Esophagus muscularis mucosa (tissue), 3 donors: Measurements from ENCODE around the gene VBP1.
"Not testable (repeated sequence)": the region's sequence is repeated elsewhere in the genome, so short reads cannot be mapped to it uniquely, and the experiment has no call there.

Experiments
- CTCF ChIP-seq, 3 experiments: fragments of 200-600 bp in 2 of 3; fragments of 450-650 bp in 1 of 3; sonication (generic) in 2 of 3; IDR thresholded peaks; one replicate each; pipeline ENCODE4 v1.5.1; 2017 to 2019; ENCODE audit warnings: antibody characterized with exemption in 3 of 3, mild to moderate bottlenecking in 2 of 3, moderate library complexity in 1 of 3
- POLR2AphosphoS5 ChIP-seq, 2 donors: sonication (generic); formaldehyde crosslinking; IDR thresholded peaks; one replicate each; pipeline ENCODE4 v1.6.1; 2017; ENCODE audit warnings: antibody characterized with exemption in 2 of 2

GRCh38 chrX:155223746-155224145, 7.5 kb downstream of the VBP1 start:
- not testable (repeated sequence) for TF ChIP-seq POLR2AphosphoS5, CTCF (IDR thresholded peaks at IDR 0.05)
